A549 (cell line): Measurements from ENCODE around the gene TSKU. TPM values are rescaled to one million over a fixed set of nuclear protein-coding genes. Genes with fewer than 3 reads are reported as not detected.

Experiments
- ATAC-seq, 2 experiments: fragments of 200-7000 bp in 1 of 2; fragments of >200 bp in 1 of 2; cut with Nextera tagmentation in 1 of 2; cut with Tn5 transposase in 1 of 2; 3 replicates each; pipeline versions ENCODE4 v1.8.0 to v1.9.1; 2018 to 2020; ENCODE audit warnings: mild to moderate bottlenecking in 1 of 2, moderate library complexity in 1 of 2
- CTCF ChIA-PET: fragments of 300-600 bp; sonication (Branson Sonifier 250); formaldehyde crosslinking; extraction: SDS; loops from one replicate; lab custom pipeline; 2021; ENCODE audit warnings: antibody characterized with exemption, inconsistent platforms; lab: Yijun Ruan, JAX
- POLR2A ChIA-PET: fragments of 350-600 bp; formaldehyde crosslinking; extraction: SDS; loops from one replicate; lab custom pipeline; 2021; ENCODE audit warnings: antibody characterized with exemption, inconsistent platforms; lab: Yijun Ruan, JAX
- DNase-seq, 2 experiments: peaks; one replicate each; pipeline versions ENCODE4 v3.0.0 to v3.0.0-alpha.2; 2011 to 2016; ENCODE audit warnings: low read depth in 1 of 2, low spot score in 1 of 2
- FAIRE-seq: peaks from 2 replicates; lab custom pipeline; 2011; peaks lifted over from hg19 to GRCh38; lab: Jason Lieb, UNC
- H3K27ac ChIP-seq, 2 experiments: fragments of >200 bp; sonication (Bioruptor Twin); formaldehyde crosslinking; 3 replicates each; pipeline ENCODE4 v1.5.1; 2016 to 2017
- H3K4me1 ChIP-seq: fragments of >200 bp; sonication (Bioruptor Twin); formaldehyde crosslinking; 3 replicates; pipeline ENCODE4 v1.6.1; 2016
- H3K4me2 ChIP-seq: fragments of >200 bp; sonication (Bioruptor Twin); formaldehyde crosslinking; 3 replicates; pipeline ENCODE4 v1.6.1; 2016
- H3K4me3 ChIP-seq: fragments of >200 bp; sonication (Bioruptor Twin); formaldehyde crosslinking; 3 replicates; pipeline ENCODE4 v1.5.1; 2016
- H3K9me3 ChIP-seq: fragments of >200 bp; sonication (Bioruptor Twin); formaldehyde crosslinking; 3 replicates; pipeline ENCODE4 v1.6.1; 2016
- ATOH8 ChIP-seq: fragments of 250-450 bp; sonication (Bioruptor Pico); IDR thresholded peaks from 2 replicates; pipeline ENCODE4 v1.5.0; 2020; ENCODE audit warnings: low read depth, mild to moderate bottlenecking, moderate library complexity
- BHLHE40 ChIP-seq: IDR thresholded peaks from 2 replicates; pipeline ENCODE4 v1.6.1; 2012; ENCODE audit warnings: low read depth, low read length, inconsistent platforms
- CBX2 ChIP-seq: fragments of 200-600 bp; sonication (generic); IDR thresholded peaks from 2 replicates; pipeline ENCODE4 v1.6.1; 2016; ENCODE audit warnings: low read depth, mild to moderate bottlenecking, borderline replicate concordance
- CBX8 ChIP-seq: fragments of 200-600 bp; sonication (generic); IDR thresholded peaks from 2 replicates; pipeline ENCODE4 v1.6.1; 2016
- CEBPB ChIP-seq, 2 experiments: fragments of >200 bp in 1 of 2; sonication (Bioruptor Twin) in 1 of 2; formaldehyde crosslinking in 1 of 2; IDR thresholded peaks; 2 replicates each; pipeline ENCODE4 v1.6.1; 2012 to 2016
- CHD2 ChIP-seq: fragments of 150-350 bp; IDR thresholded peaks from 2 replicates; pipeline ENCODE4 v1.6.1; 2014; ENCODE audit warnings: low read length; ENCODE audit not compliant: partially characterized antibody
- EHF ChIP-seq: fragments of 250-450 bp; sonication (Bioruptor Pico); IDR thresholded peaks from 2 replicates; pipeline ENCODE4 v1.5.0; 2020; ENCODE audit warnings: mild to moderate bottlenecking
- ELK1 ChIP-seq: fragments of 150-350 bp; IDR thresholded peaks from 2 replicates; pipeline ENCODE4 v1.6.1; 2014; ENCODE audit warnings: low read depth, mild to moderate bottlenecking, low read length
- EP300 ChIP-seq, 2 experiments: fragments of >200 bp; sonication (Bioruptor Twin); formaldehyde crosslinking; IDR thresholded peaks; 2 replicates in 1 of 2; 3 replicates in 1 of 2; pipeline ENCODE4 v1.6.1; 2016 to 2017
- FOSB ChIP-seq: fragments of 250-450 bp; sonication (Bioruptor Pico); IDR thresholded peaks from 2 replicates; pipeline ENCODE4 v1.5.0; 2020; ENCODE audit warnings: mild to moderate bottlenecking, moderate library complexity
- FOXS1 ChIP-seq: fragments of 250-450 bp; sonication (Bioruptor Pico); IDR thresholded peaks from 2 replicates; pipeline ENCODE4 v1.5.0; 2020; ENCODE audit warnings: mild to moderate bottlenecking, moderate library complexity
- GATA3 ChIP-seq: IDR thresholded peaks from 2 replicates; pipeline ENCODE4 v1.6.1; 2012; ENCODE audit warnings: borderline replicate concordance
- HDAC2 ChIP-seq: fragments of 200-600 bp; sonication (generic); IDR thresholded peaks from 2 replicates; pipeline ENCODE4 v1.6.1; 2016
- HEYL ChIP-seq: fragments of 250-450 bp; sonication (Bioruptor Pico); IDR thresholded peaks from 2 replicates; pipeline ENCODE4 v1.8.0; 2021; ENCODE audit warnings: mild to moderate bottlenecking, moderate library complexity
- JUNB ChIP-seq: fragments of >200 bp; sonication (Bioruptor Twin); formaldehyde crosslinking; IDR thresholded peaks from 2 replicates; pipeline ENCODE4 v1.6.1; 2016
- MAX ChIP-seq: IDR thresholded peaks from 2 replicates; pipeline ENCODE4 v1.6.1; 2012
- MYC ChIP-seq: IDR thresholded peaks from 2 replicates; pipeline ENCODE4 v1.6.1; 2012; ENCODE audit warnings: mild to moderate bottlenecking, inconsistent platforms, low read length, improper control_type of control experiment, borderline replicate concordance
- NFE2L2 ChIP-seq: fragments of 150-350 bp; conservative IDR thresholded peaks from 2 replicates; pipeline ENCODE4 v1.6.1; 2014; ENCODE audit warnings: low read length
- NPAS2 ChIP-seq: fragments of 250-450 bp; sonication (Bioruptor Pico); IDR thresholded peaks from 2 replicates; pipeline ENCODE4 v1.8.0; 2022; ENCODE audit warnings: mild to moderate bottlenecking, moderate library complexity, borderline replicate concordance
- PBX3 ChIP-seq: IDR thresholded peaks from 2 replicates; pipeline ENCODE4 v1.6.1; 2012
- PHF8 ChIP-seq: fragments of 200-600 bp; sonication (generic); IDR thresholded peaks from 2 replicates; pipeline ENCODE4 v1.6.1; 2016; ENCODE audit warnings: low read depth, mild to moderate bottlenecking, antibody characterized with exemption, moderate library complexity, borderline replicate concordance
- POLR2A ChIP-seq: IDR thresholded peaks from 2 replicates; pipeline ENCODE4 v1.6.1; 2012; ENCODE audit warnings: mild to moderate bottlenecking, low read length
- RAD21 ChIP-seq, 2 experiments: fragments of >200 bp in 1 of 2; sonication (Bioruptor Twin) in 1 of 2; formaldehyde crosslinking in 1 of 2; IDR thresholded peaks in 1 of 2; conservative IDR thresholded peaks in 1 of 2; 2 replicates in 1 of 2; 3 replicates in 1 of 2; pipeline ENCODE4 v1.6.1; 2012 to 2018; ENCODE audit warnings: inconsistent platforms in 1 of 2
- RCOR1 ChIP-seq: fragments of 150-350 bp; IDR thresholded peaks from 2 replicates; pipeline ENCODE4 v1.6.1; 2014; ENCODE audit warnings: antibody characterized with exemption, low read length, low read depth
- RFX5 ChIP-seq: fragments of 450-650 bp; IDR thresholded peaks from 2 replicates; pipeline ENCODE4 v1.7.1; 2014; ENCODE audit warnings: antibody characterized with exemption, mild to moderate bottlenecking, moderate library complexity
- RNF2 ChIP-seq: fragments of 200-600 bp; sonication (generic); IDR thresholded peaks from 2 replicates; pipeline ENCODE4 v1.6.1; 2016; ENCODE audit warnings: low read depth, mild to moderate bottlenecking, antibody characterized with exemption, moderate library complexity, borderline replicate concordance
- SMC3 ChIP-seq: fragments of >200 bp; sonication (Bioruptor Twin); formaldehyde crosslinking; IDR thresholded peaks from 3 replicates; pipeline ENCODE4 v1.6.1; 2018; ENCODE audit warnings: inconsistent platforms
- SREBF2 ChIP-seq: fragments of 450-650 bp; IDR thresholded peaks from 2 replicates; pipeline ENCODE4 v1.6.1; 2014; ENCODE audit warnings: mild to moderate bottlenecking, moderate library complexity
- TFCP2L1 ChIP-seq: fragments of 250-450 bp; sonication (Bioruptor Pico); IDR thresholded peaks from 2 replicates; pipeline ENCODE4 v1.5.0; 2021; ENCODE audit warnings: mild to moderate bottlenecking
- TP53 ChIP-seq: fragments of 250-450 bp; sonication (Bioruptor Pico); IDR thresholded peaks from 2 replicates; pipeline ENCODE4 v1.5.0; 2021; ENCODE audit warnings: mild to moderate bottlenecking, moderate library complexity
- ZNF302 ChIP-seq: fragments of 250-450 bp; sonication (Bioruptor Pico); IDR thresholded peaks from 2 replicates; pipeline ENCODE4 v1.9.0; 2021; ENCODE audit warnings: inconsistent platforms, mild to moderate bottlenecking, moderate library complexity
- ZSCAN20 ChIP-seq: fragments of 250-450 bp; sonication (Bioruptor Pico); IDR thresholded peaks from 2 replicates; pipeline ENCODE4 v1.8.0; 2022; ENCODE audit warnings: mild to moderate bottlenecking, moderate library complexity
- WGBS: methylation state at CpG from one replicate; pipeline ENCODE4 v1.1.6; 2017; ENCODE audit errors: missing lambda C conversion rate; 5-methylcytosine and 5-hydroxymethylcytosine counted together
- polyA plus RNA-seq, 4 experiments: library from polyadenylated mRNA; depleted of rRNA in 3 of 4; stranded (reverse); fragments of >200 nt; fragmentation: RNase III in 1 of 4; extraction: RNeasy Plus Mini Kit Qiagen cat#74134 plus additional on column Dnase treatment in 1 of 4; gene quantifications; 2 replicates in 3 of 4; 3 replicates in 1 of 4; pipeline ENCODE4 v1.2.3, GENCODE V29; 2011 to 2017
- TF ChIP-seq, protein P1 (sequence below): fragments of >200 bp; sonication (Bioruptor Twin); formaldehyde crosslinking; IDR thresholded peaks from 3 replicates; pipeline ENCODE4 v1.6.1; 2016
- TF ChIP-seq, protein P2 (sequence below): fragments of 450-650 bp; IDR thresholded peaks from 2 replicates; pipeline ENCODE4 v1.6.1; 2014; ENCODE audit warnings: antibody characterized with exemption

The TSKU gene
- polyA plus RNA-seq, 2 of the 4 experiments (the other 2 are of a cell fraction), result 164 to 171 TPM

- TF ChIP-seq, protein P1, sequence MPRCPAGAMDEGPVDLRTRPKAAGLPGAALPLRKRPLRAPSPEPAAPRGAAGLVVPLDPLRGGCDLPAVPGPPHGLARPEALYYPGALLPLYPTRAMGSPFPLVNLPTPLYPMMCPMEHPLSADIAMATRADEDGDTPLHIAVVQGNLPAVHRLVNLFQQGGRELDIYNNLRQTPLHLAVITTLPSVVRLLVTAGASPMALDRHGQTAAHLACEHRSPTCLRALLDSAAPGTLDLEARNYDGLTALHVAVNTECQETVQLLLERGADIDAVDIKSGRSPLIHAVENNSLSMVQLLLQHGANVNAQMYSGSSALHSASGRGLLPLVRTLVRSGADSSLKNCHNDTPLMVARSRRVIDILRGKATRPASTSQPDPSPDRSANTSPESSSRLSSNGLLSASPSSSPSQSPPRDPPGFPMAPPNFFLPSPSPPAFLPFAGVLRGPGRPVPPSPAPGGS, result 0 out of 3 replicates have a peak, but pooled peaks have one; percentile 8
- TF ChIP-seq CBX8 (no peak), FOSB (no peak)
- TF ChIP-seq, all 56 proteins: peak for 8
Observed at GRCh38 chr11:76772783-76773106, 10.4 kb upstream of the TSKU start (continued).

- WGBS, result 94% methylated on average over 2 of the region's 2 CpGs
- H3K4me3 ChIP-seq, result no peak overlapping the region
- H3K4me1 ChIP-seq, result peaks cover 48% of the 10 kb centered on the region
- peak overlapping the region; percentile 95; the same call in 2 of the 3 replicates for H3K4me2 ChIP-seq
- DNase-seq, result no peak
- no peak for TF ChIP-seq RAD21 (conservative IDR thresholded peaks at IDR 0.05 in 1 of 2, IDR thresholded peaks at IDR 0.05 in 1 of 2)
- no peak for TF ChIP-seq NPAS2
- TF ChIP-seq HDAC2, result no peak
- no peak for TF ChIP-seq HEYL
- TF ChIP-seq CBX2, result no peak
- TF ChIP-seq ATOH8 (CRISPR knock-in tag), result no peak
- TF ChIP-seq RFX5, result no peak
- no peak for TF ChIP-seq EP300 (IDR thresholded peaks at IDR 0.05)
- no peak for TF ChIP-seq TP53
- no peak for TF ChIP-seq RCOR1
- FAIRE-seq, result no peak
- no peak for ATAC-seq
- peak overlapping the region; percentile 97 to 100 for H3K27ac ChIP-seq
- peaks cover 44% of the 10 kb centered on the region for H3K9me3 ChIP-seq
- ChIA-PET POLR2A (interaction anchor here (1.8 kb wide), 1 partner anchor 8 kb away, joined by 11 read pairs; the partner anchor contains the start of gene TSKU), CTCF (interaction anchor here (0.6 to 1.5 kb wide), 3 partner anchors 25 to 1841 kb away, joined by 3 to 5 read pairs (median 4); no protein-coding TSS in a partner anchor)
Observed at GRCh38 chr11:76773921-76774361, 9.2 kb upstream of the TSKU start.

- DNase-seq (no peak), ATAC-seq (no peak), FAIRE-seq (no peak)
- Histone ChIP-seq H3K4me3 (no peak overlapping the region), H3K27ac (peak overlapping the region in 1 of 2 experiments; percentile 40; a peak in 3 of 6 replicates), H3K4me1 (peaks cover 40% of the 10 kb centered on the region), H3K4me2 (no peak overlapping the region), H3K9me3 (peaks cover 56% of the 10 kb centered on the region)
- 97% methylated on average over 3 of the region's 3 CpGs for WGBS
- POLR2A ChIA-PET, result no interaction called here
- CTCF ChIA-PET, result interaction anchor here (1.3 to 5.1 kb wide), 4 partner anchors 11 to 42 kb away, joined by 3 to 19 read pairs (median 6); no protein-coding TSS in a partner anchor
- TF ChIP-seq NFE2L2 (no peak), HEYL (no peak), ELK1 (no peak), HDAC2 (no peak), PBX3 (no peak), BHLHE40 (no peak), TFCP2L1 (no peak), MYC (no peak), SMC3 (no peak), MAX (no peak), TP53 (no peak), SREBF2 (no peak), CEBPB (IDR thresholded peaks at IDR 0.05) (no peak), FOXS1 (CRISPR knock-in tag) (peak; percentile 68), POLR2A (no peak), ZSCAN20 (no peak), EHF (CRISPR knock-in tag) (peak; percentile 68; the same call in 1 of the 2 replicates), ZNF302 (CRISPR knock-in tag) (no peak), GATA3 (peak; percentile 19; the same call in 1 of the 2 replicates), JUNB (no peak), FOSB (0 out of 2 replicates have a peak, but pooled peaks have one; percentile 33), PHF8 (no peak), CHD2 (no peak), NPAS2 (no peak), RFX5 (no peak), RNF2 (no peak)
- TF ChIP-seq, protein P2, sequence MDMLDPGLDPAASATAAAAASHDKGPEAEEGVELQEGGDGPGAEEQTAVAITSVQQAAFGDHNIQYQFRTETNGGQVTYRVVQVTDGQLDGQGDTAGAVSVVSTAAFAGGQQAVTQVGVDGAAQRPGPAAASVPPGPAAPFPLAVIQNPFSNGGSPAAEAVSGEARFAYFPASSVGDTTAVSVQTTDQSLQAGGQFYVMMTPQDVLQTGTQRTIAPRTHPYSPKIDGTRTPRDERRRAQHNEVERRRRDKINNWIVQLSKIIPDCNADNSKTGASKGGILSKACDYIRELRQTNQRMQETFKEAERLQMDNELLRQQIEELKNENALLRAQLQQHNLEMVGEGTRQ, result no peak
Observed at GRCh38 chr11:76776472-76776871, 6.7 kb upstream of the TSKU start.
